Measurements from ENCODE around the gene SKP2. TPM values are rescaled to one million over a fixed set of nuclear protein-coding genes. Genes with fewer than 3 reads are reported as not detected.
A peak's percentile ranks its signal among the peaks of the same experiment; 100 is the strongest.

The SKP2 gene
- total RNA-seq, 4 donors from 2014 or later = 4.8 to 10.3 (median 8.8) TPM

GRCh38 chr5:36199620-36200019 lies 47.7 kb downstream of the SKP2 start:
- intact Hi-C loops (cut with DNase I) = no loop called here
- no peak for DNase-seq
- peaks cover 29 to 32% of the 10 kb centered on the region in 2 donors for H3K36me3 ChIP-seq
- 85 to 86% methylated on average over 2 of the region's 2 CpGs for WGBS, 2 donors
- TF ChIP-seq CTCF (IDR thresholded peaks at IDR 0.05) = no peak
- H3K27me3 ChIP-seq = no peaks in the 10 kb centered on the region
- H3K4me3 ChIP-seq (replicated peaks in 1 of 3) = no peak overlapping the region
- H3K4me1 ChIP-seq = no peaks in the 10 kb centered on the region
- no peaks in the 10 kb centered on the region for H3K9me3 ChIP-seq
- no peak overlapping the region for H3K27ac ChIP-seq

GRCh38 chr5:36200513-36200912 lies 48.6 kb downstream of the SKP2 start:
- no peak overlapping the region for H3K4me3 ChIP-seq (replicated peaks in 1 of 3)
- no peak for DNase-seq
- 91 to 94% methylated on average over 4 of the region's 4 CpGs for WGBS, 2 donors
- intact Hi-C loops (cut with DNase I) = no loop called here
- H3K27ac ChIP-seq = no peak overlapping the region
- peaks cover 24 to 25% of the 10 kb centered on the region in 2 donors for H3K36me3 ChIP-seq
- no peaks in the 10 kb centered on the region for H3K9me3 ChIP-seq
- H3K27me3 ChIP-seq = no peaks in the 10 kb centered on the region
- no peak for TF ChIP-seq POLR2A (IDR thresholded peaks at IDR 0.05)
- TF ChIP-seq CTCF (IDR thresholded peaks at IDR 0.05) = no peak
- no peaks in the 10 kb centered on the region for H3K4me1 ChIP-seq

- Histone ChIP-seq H3K36me3 (peaks cover 8 to 19% of the 10 kb centered on the region in 2 donors), H3K4me3 (replicated peaks in 1 of 3) (no peak overlapping the region), H3K9me3 (no peaks in the 10 kb centered on the region), H3K27ac (no peak overlapping the region), H3K27me3 (no peaks in the 10 kb centered on the region), H3K4me1 (no peaks in the 10 kb centered on the region)
- no peak for TF ChIP-seq CTCF (IDR thresholded peaks at IDR 0.05)
- TF ChIP-seq POLR2A (IDR thresholded peaks at IDR 0.05) = no peak
- intact Hi-C loops (cut with DNase I) = no loop called here
- DNase-seq = peak; percentile 7 to 12
- WGBS, 2 donors = 47 to 53% methylated on average over 3 of the region's 3 CpGs
Observed at GRCh38 chr5:36202521-36202961, 50.6 kb downstream of the SKP2 start.

GRCh38 chr5:36205329-36205728 lies 53.4 kb downstream of the SKP2 start:
- TF ChIP-seq CTCF (IDR thresholded peaks at IDR 0.05) (no peak), POLR2A (IDR thresholded peaks at IDR 0.05) (no peak)
- intact Hi-C loops (cut with DNase I) = no loop called here
- H3K36me3 ChIP-seq = peaks cover 7 to 8% of the 10 kb centered on the region in 2 donors
- H3K27ac ChIP-seq = no peak overlapping the region
- 92 to 97% methylated on average over 2 of the region's 2 CpGs for WGBS, 2 donors
- H3K27me3 ChIP-seq = no peaks in the 10 kb centered on the region
- DNase-seq = no peak
- H3K4me3 ChIP-seq (replicated peaks in 1 of 3) = no peak overlapping the region
- H3K9me3 ChIP-seq = no peaks in the 10 kb centered on the region
- H3K4me1 ChIP-seq = no peaks in the 10 kb centered on the region

GRCh38 chr5:36206913-36207312 lies 55.0 kb downstream of the SKP2 start:
- intact Hi-C loops (cut with DNase I) = no loop called here
- no peaks in the 10 kb centered on the region for H3K36me3 ChIP-seq

More at GRCh38 chr5:36206913-36207312, 55.0 kb downstream of the SKP2 start:
- Histone ChIP-seq H3K27ac (no peak overlapping the region), H3K4me1 (no peaks in the 10 kb centered on the region), H3K9me3 (no peaks in the 10 kb centered on the region), H3K4me3 (replicated peaks in 1 of 3) (no peak overlapping the region), H3K27me3 (no peaks in the 10 kb centered on the region)
- DNase-seq = no peak
- no peak for TF ChIP-seq POLR2A (IDR thresholded peaks at IDR 0.05)
- no peak for TF ChIP-seq CTCF (IDR thresholded peaks at IDR 0.05)
